WTC11 (cell line): Measurements from ENCODE around the gene ABCD3. TPM values are rescaled to one million over a fixed set of nuclear protein-coding genes. Genes with fewer than 3 reads are reported as not detected.

Experiments used
- ATAC-seq: fragments of 200-7000 bp; cut with Tn5 transposase; 2 replicates; pipeline ENCODE4 v1.10.0; 2021; ENCODE audit warnings: mild to moderate bottlenecking, moderate library complexity
- CTCF ChIA-PET: fragments of 300-600 bp; sonication (Branson Sonifier 250); formaldehyde crosslinking; loops from one replicate; lab custom pipeline; 2021; ENCODE audit warnings: antibody characterized with exemption; lab: Charles Lee
- POLR2A ChIA-PET: fragments of 350-600 bp; sonication (Branson Sonifier 250); formaldehyde crosslinking; loops from one replicate; lab custom pipeline; 2021; ENCODE audit warnings: antibody characterized with exemption; lab: Charles Lee
- DNase-seq: peaks from one replicate; pipeline ENCODE4 v3.0.0; 2021; ENCODE audit warnings: low spot score
- H3K27ac Mint-ChIP-seq: 2 replicates; pipeline ENCODE4 v1.8.0; 2021; ENCODE audit warnings: mixed read lengths
- H3K27me3 Mint-ChIP-seq: 2 replicates; pipeline ENCODE4 v1.8.0; 2021; ENCODE audit warnings: low read depth, mild to moderate bottlenecking, moderate library complexity, mixed read lengths
- H3K36me3 Mint-ChIP-seq: 2 replicates; pipeline ENCODE4 v1.8.0; 2021; ENCODE audit warnings: mixed read lengths
- H3K4me1 Mint-ChIP-seq: 2 replicates; pipeline ENCODE4 v1.8.0; 2022; ENCODE audit warnings: mixed read lengths
- H3K4me3 Mint-ChIP-seq: 2 replicates; pipeline ENCODE4 v1.8.0; 2021; ENCODE audit warnings: mild to moderate bottlenecking, moderate library complexity, mixed read lengths
- H3K9me3 Mint-ChIP-seq: 2 replicates; pipeline ENCODE4 v1.8.0; 2021; ENCODE audit warnings: mixed read lengths
- CBFB ChIP-seq: sonication (generic); formaldehyde crosslinking; IDR thresholded peaks from 2 replicates; pipeline ENCODE4 v1.8.1; 2022; ENCODE audit warnings: mild to moderate bottlenecking, low read depth, missing genetic modification reagents
- FOXP1 ChIP-seq: sonication (generic); formaldehyde crosslinking; IDR thresholded peaks from 2 replicates; pipeline ENCODE4 v1.8.0; 2022; ENCODE audit warnings: missing genetic modification reagents, mild to moderate bottlenecking, moderate library complexity, borderline replicate concordance
- IRF2 ChIP-seq: sonication (generic); formaldehyde crosslinking; IDR thresholded peaks from 2 replicates; pipeline ENCODE4 v1.8.0; 2022; ENCODE audit warnings: low read depth, missing genetic modification reagents, borderline replicate concordance
- NR2C2 ChIP-seq: sonication (generic); formaldehyde crosslinking; IDR thresholded peaks from 2 replicates; pipeline ENCODE4 v1.8.0; 2022; ENCODE audit warnings: mild to moderate bottlenecking, missing genetic modification reagents
- RELA ChIP-seq: sonication (generic); formaldehyde crosslinking; IDR thresholded peaks from 2 replicates; pipeline ENCODE4 v1.8.1; 2022; ENCODE audit warnings: missing genetic modification reagents, mild to moderate bottlenecking, borderline replicate concordance
- TEAD4 ChIP-seq: sonication (generic); formaldehyde crosslinking; IDR thresholded peaks from 2 replicates; pipeline ENCODE4 v1.8.0; 2022; ENCODE audit warnings: mild to moderate bottlenecking, missing genetic modification reagents
- ZNF263 ChIP-seq: sonication (generic); formaldehyde crosslinking; IDR thresholded peaks from 2 replicates; pipeline ENCODE4 v1.8.1; 2022; ENCODE audit warnings: low read depth, mild to moderate bottlenecking, moderate library complexity, missing genetic modification reagents
- ZNF671 ChIP-seq: fragments of 250-450 bp; sonication (Bioruptor Pico); IDR thresholded peaks from 2 replicates; pipeline ENCODE4 v1.8.0; 2021; ENCODE audit warnings: mild to moderate bottlenecking
- total RNA-seq: library from RNA; stranded (reverse); gene quantifications from 3 replicates; pipeline ENCODE4 v1.2.3, GENCODE V29; 2021
- TF ChIP-seq, protein P1 (sequence below): sonication (generic); formaldehyde crosslinking; IDR thresholded peaks from 2 replicates; pipeline ENCODE4 v1.8.1; 2022; ENCODE audit warnings: mild to moderate bottlenecking, missing genetic modification reagents, moderate library complexity, borderline replicate concordance
- TF ChIP-seq, protein P2 (sequence below): fragments of 250-450 bp; sonication (Bioruptor Pico); IDR thresholded peaks from 2 replicates; pipeline ENCODE4 v1.8.0; 2021; ENCODE audit warnings: mild to moderate bottlenecking
- TF ChIP-seq, protein P3 (sequence below): sonication (generic); formaldehyde crosslinking; IDR thresholded peaks from 2 replicates; pipeline ENCODE4 v1.8.0; 2022; ENCODE audit warnings: missing genetic modification reagents
- TF ChIP-seq, protein P4 (sequence below): fragments of 250-450 bp; sonication (Bioruptor Pico); IDR thresholded peaks from 2 replicates; pipeline ENCODE4 v1.9.0; 2021; ENCODE audit warnings: moderate library complexity, mild to moderate bottlenecking, inconsistent platforms, borderline replicate concordance
- TF ChIP-seq, protein P5 (sequence below): sonication (generic); formaldehyde crosslinking; IDR thresholded peaks from 2 replicates; pipeline ENCODE4 v1.8.1; 2022; ENCODE audit warnings: mild to moderate bottlenecking, moderate library complexity, missing genetic modification reagents
- TF ChIP-seq, protein P6 (sequence below): sonication (generic); formaldehyde crosslinking; IDR thresholded peaks from 2 replicates; pipeline ENCODE4 v1.8.1; 2023; ENCODE audit warnings: mild to moderate bottlenecking, missing genetic modification reagents

The ABCD3 gene
- total RNA-seq, 1 experiment from 2014 or later = 27.2 TPM

DNA sequence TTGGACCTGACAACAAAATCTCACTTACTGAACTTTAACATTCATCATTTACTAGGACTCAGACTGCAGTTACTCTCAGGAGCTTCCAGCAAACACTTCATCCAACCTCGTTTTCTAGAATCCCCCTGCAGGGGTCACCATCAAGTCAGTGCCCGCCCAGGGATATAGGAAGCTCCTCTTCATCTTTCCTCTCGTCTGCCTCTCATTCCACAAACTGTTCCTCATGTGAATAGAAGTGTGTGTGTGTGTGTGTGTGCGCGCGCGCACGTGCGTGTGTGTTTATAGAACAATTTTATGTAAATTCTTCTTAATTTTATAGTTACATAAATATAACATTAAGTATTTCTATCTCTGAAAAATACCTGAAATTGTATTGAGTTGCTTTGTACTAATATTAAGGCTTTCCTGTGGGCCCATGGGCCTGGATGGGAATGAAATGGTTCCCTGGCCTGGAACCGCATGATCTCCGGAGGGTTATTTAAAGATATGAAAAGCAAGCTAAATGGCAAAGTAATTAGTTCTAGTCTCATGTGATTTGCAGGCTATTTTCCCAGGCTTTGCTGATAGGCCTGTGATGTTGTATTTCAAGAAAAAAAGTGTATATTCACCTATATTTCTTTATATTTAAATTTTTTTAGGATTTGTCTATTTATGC lies 21.7 kb upstream of the ABCD3 start:
- Mint-ChIP-seq H3K27me3 (no peaks in the 10 kb centered on the region), H3K4me3 (no peak overlapping the region), H3K9me3 (peaks cover 16% of the 10 kb centered on the region), H3K4me1 (peaks cover 26% of the 10 kb centered on the region)
- ATAC-seq (peak; percentile 82), DNase-seq (peak; percentile 47)
- TF ChIP-seq ZNF263 (CRISPR knock-in tag) = no peak
- TF ChIP-seq, protein P1, sequence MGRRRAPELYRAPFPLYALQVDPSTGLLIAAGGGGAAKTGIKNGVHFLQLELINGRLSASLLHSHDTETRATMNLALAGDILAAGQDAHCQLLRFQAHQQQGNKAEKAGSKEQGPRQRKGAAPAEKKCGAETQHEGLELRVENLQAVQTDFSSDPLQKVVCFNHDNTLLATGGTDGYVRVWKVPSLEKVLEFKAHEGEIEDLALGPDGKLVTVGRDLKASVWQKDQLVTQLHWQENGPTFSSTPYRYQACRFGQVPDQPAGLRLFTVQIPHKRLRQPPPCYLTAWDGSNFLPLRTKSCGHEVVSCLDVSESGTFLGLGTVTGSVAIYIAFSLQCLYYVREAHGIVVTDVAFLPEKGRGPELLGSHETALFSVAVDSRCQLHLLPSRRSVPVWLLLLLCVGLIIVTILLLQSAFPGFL (CRISPR knock-in tag) = no peak
- no peak for TF ChIP-seq IRF2 (CRISPR knock-in tag)
- TF ChIP-seq, all 79 proteins: peak for 0
- peaks cover 3% of the 10 kb centered on the region for H3K36me3 Mint-ChIP-seq
- H3K27ac Mint-ChIP-seq = no peak overlapping the region; the same call in 1 of the 2 replicates
- POLR2A ChIA-PET = interaction anchor here (0.6 kb wide), 1 partner anchor 438 kb away, joined by 4 read pairs; no protein-coding TSS in a partner anchor
- CTCF ChIA-PET = interaction anchor here (0.6 to 1.6 kb wide), 28 partner anchors 8 to 458 kb away, joined by 3 to 13 read pairs (median 4); partner anchors contain the start of gene ARHGAP29

DNA sequence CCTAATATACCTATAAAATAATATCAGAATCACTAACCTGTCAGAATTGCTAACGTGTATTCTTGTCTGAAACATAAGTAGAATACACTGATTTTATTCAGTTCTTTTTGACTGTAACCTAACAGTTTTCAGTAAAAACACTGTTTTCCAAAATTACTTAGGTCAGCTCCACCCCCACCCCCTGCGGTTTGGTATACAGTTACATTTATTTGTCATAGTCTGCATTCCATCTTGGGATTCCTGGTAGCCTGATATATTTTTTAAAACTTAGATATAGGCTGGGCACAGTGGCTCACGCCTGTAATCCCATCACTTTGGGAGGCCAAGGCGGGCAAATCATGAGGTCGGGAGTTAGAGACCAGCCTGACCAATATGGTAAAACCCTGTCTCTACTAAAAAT lies 19.8 kb upstream of the ABCD3 start:
- TF ChIP-seq, protein P1 (CRISPR knock-in tag) = no peak
- no peak for TF ChIP-seq CBFB (CRISPR knock-in tag)
- TF ChIP-seq, protein P2, sequence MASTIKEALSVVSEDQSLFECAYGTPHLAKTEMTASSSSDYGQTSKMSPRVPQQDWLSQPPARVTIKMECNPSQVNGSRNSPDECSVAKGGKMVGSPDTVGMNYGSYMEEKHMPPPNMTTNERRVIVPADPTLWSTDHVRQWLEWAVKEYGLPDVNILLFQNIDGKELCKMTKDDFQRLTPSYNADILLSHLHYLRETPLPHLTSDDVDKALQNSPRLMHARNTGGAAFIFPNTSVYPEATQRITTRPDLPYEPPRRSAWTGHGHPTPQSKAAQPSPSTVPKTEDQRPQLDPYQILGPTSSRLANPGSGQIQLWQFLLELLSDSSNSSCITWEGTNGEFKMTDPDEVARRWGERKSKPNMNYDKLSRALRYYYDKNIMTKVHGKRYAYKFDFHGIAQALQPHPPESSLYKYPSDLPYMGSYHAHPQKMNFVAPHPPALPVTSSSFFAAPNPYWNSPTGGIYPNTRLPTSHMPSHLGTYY (CRISPR knock-in tag) = no peak
- TF ChIP-seq, protein P3, sequence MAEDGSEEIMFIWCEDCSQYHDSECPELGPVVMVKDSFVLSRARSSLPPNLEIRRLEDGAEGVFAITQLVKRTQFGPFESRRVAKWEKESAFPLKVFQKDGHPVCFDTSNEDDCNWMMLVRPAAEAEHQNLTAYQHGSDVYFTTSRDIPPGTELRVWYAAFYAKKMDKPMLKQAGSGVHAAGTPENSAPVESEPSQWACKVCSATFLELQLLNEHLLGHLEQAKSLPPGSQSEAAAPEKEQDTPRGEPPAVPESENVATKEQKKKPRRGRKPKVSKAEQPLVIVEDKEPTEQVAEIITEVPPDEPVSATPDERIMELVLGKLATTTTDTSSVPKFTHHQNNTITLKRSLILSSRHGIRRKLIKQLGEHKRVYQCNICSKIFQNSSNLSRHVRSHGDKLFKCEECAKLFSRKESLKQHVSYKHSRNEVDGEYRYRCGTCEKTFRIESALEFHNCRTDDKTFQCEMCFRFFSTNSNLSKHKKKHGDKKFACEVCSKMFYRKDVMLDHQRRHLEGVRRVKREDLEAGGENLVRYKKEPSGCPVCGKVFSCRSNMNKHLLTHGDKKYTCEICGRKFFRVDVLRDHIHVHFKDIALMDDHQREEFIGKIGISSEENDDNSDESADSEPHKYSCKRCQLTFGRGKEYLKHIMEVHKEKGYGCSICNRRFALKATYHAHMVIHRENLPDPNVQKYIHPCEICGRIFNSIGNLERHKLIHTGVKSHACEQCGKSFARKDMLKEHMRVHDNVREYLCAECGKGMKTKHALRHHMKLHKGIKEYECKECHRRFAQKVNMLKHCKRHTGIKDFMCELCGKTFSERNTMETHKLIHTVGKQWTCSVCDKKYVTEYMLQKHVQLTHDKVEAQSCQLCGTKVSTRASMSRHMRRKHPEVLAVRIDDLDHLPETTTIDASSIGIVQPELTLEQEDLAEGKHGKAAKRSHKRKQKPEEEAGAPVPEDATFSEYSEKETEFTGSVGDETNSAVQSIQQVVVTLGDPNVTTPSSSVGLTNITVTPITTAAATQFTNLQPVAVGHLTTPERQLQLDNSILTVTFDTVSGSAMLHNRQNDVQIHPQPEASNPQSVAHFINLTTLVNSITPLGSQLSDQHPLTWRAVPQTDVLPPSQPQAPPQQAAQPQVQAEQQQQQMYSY = no peak
- no peak for TF ChIP-seq RELA (CRISPR knock-in tag)
- no peak for TF ChIP-seq FOXP1 (CRISPR knock-in tag)
- TF ChIP-seq TEAD4 = no peak
- TF ChIP-seq, protein P4, sequence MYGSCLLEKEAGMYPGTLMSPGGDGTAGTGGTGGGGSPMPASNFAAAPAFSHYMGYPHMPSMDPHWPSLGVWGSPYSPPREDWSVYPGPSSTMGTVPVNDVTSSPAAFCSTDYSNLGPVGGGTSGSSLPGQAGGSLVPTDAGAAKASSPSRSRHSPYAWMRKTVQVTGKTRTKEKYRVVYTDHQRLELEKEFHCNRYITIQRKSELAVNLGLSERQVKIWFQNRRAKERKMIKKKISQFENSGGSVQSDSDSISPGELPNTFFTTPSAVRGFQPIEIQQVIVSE = no peak
- TF ChIP-seq NR2C2 (CRISPR knock-in tag) = no peak
- Mint-ChIP-seq H3K36me3 (no peaks in the 10 kb centered on the region), H3K27me3 (no peaks in the 10 kb centered on the region), H3K4me1 (peaks cover 26% of the 10 kb centered on the region), H3K4me3 (no peak overlapping the region), H3K9me3 (no peaks in the 10 kb centered on the region), H3K27ac (no peak overlapping the region)
- POLR2A ChIA-PET = no interaction called here
- DNase-seq (no peak), ATAC-seq (no peak)
- CTCF ChIA-PET = no interaction called here

DNA sequence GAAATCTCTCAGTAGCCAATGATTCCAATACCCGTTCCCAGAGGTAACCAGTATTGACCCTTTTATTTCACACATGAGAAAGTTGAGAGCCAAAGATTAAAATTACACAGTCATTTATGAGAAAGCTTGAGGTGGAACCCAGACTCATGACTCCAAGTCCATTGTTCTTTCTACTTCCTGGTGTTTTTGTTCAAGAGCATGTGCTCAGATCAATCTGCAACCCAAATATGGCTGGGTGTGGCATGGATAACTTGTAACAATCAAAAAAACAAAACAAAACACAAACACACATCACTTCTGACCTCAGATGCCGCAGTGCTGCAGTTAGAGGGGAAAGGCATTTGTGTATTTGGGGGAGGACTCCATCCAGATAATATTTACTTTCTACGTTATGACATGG lies 18.7 kb upstream of the ABCD3 start:
- TF ChIP-seq CBFB (CRISPR knock-in tag) = no peak
- TF ChIP-seq ZNF671 (CRISPR knock-in tag) = no peak
- TF ChIP-seq, protein P5, sequence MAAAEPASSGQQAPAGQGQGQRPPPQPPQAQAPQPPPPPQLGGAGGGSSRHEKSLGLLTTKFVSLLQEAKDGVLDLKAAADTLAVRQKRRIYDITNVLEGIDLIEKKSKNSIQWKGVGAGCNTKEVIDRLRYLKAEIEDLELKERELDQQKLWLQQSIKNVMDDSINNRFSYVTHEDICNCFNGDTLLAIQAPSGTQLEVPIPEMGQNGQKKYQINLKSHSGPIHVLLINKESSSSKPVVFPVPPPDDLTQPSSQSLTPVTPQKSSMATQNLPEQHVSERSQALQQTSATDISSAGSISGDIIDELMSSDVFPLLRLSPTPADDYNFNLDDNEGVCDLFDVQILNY (CRISPR knock-in tag) = no peak
- TF ChIP-seq, protein P6, sequence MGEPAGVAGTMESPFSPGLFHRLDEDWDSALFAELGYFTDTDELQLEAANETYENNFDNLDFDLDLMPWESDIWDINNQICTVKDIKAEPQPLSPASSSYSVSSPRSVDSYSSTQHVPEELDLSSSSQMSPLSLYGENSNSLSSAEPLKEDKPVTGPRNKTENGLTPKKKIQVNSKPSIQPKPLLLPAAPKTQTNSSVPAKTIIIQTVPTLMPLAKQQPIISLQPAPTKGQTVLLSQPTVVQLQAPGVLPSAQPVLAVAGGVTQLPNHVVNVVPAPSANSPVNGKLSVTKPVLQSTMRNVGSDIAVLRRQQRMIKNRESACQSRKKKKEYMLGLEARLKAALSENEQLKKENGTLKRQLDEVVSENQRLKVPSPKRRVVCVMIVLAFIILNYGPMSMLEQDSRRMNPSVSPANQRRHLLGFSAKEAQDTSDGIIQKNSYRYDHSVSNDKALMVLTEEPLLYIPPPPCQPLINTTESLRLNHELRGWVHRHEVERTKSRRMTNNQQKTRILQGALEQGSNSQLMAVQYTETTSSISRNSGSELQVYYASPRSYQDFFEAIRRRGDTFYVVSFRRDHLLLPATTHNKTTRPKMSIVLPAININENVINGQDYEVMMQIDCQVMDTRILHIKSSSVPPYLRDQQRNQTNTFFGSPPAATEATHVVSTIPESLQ (CRISPR knock-in tag) = no peak
- Mint-ChIP-seq H3K4me3 (no peak overlapping the region), H3K9me3 (no peaks in the 10 kb centered on the region), H3K27me3 (no peaks in the 10 kb centered on the region), H3K36me3 (no peaks in the 10 kb centered on the region), H3K4me1 (peaks cover 22% of the 10 kb centered on the region), H3K27ac (no peak overlapping the region)
- ChIA-PET CTCF (interaction anchor here (1.8 kb wide), 1 partner anchor 419 kb away, joined by 4 read pairs; no protein-coding TSS in a partner anchor), POLR2A (no interaction called here)
- DNase-seq = no peak
- ATAC-seq = no peak
